Activated T-helper 17 cell treated with anti-CD3 and anti-CD28 coated beads, Interleukin-2, amount 50 U/mL, for 72 hours (primary cell): ENCODE measurements around the gene RFX2. TPM values are rescaled to one million over a fixed set of nuclear protein-coding genes. Genes with fewer than 3 reads are reported as not detected.

ENCODE experiments used
- ATAC-seq: fragments of 150-1000 bp; cut with Tn5 transposase; replicated peaks from 2 replicates; pipeline ENCODE4 v1.10.0; 2021; ENCODE audit warnings: mild to moderate bottlenecking, moderate library complexity
- H3K27ac Mint-ChIP-seq: one replicate; pipeline ENCODE4 v1.8.0; 2022; ENCODE audit warnings: mixed read lengths
- H3K27me3 Mint-ChIP-seq: one replicate; pipeline ENCODE4 v1.8.0; 2022; ENCODE audit warnings: mixed read lengths
- H3K36me3 Mint-ChIP-seq: one replicate; pipeline ENCODE4 v1.8.0; 2022; ENCODE audit warnings: low read depth, mild to moderate bottlenecking, mixed read lengths
- H3K4me1 Mint-ChIP-seq: one replicate; pipeline ENCODE4 v1.8.0; 2022; ENCODE audit warnings: mixed read lengths
- H3K4me3 Mint-ChIP-seq: one replicate; pipeline ENCODE4 v1.8.0; 2022; ENCODE audit warnings: mild to moderate bottlenecking, mixed read lengths
- H3K9me3 Mint-ChIP-seq: one replicate; pipeline ENCODE4 v1.8.0; 2022; ENCODE audit warnings: mixed read lengths
- total RNA-seq, 2 donors: library from RNA; stranded (reverse); gene quantifications; one replicate each; pipeline ENCODE4 v1.2.3, GENCODE V29; 2022

RFX2 gene
- total RNA-seq, 2 donors from 2014 or later = 9.7 to 20.7 TPM

DNA sequence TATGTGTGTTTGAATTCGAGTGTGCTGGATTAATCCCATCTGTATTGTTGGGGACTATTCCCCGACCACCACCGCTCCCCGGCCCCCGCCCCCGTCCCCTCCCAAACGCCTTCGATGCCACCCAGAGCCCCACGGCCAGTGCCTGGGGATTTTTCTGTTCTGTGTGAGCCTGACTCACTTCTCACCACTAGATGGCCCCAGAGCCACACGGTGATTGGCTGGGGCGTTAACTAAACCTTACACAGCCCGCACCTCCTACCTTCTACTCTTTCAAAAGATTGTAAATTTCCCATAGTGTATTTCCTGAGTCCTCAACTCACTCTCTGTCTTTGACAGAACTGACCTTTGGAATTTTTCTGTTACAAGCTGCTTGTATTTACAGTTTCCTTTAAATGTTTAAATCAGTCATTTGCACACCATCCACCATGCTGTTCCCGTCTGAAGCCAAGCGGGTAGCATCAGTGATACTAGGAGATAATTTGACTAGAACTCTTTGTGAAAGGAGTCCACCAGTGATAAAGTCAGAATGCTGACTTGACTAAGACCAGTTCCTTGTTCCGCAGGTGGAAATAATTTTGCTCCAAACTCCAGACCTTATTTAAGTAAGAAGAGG is 61.4 kb downstream of the RFX2 start:
- Mint-ChIP-seq H3K9me3 (no peaks in the 10 kb centered on the region), H3K4me1 (peaks cover 11% of the 10 kb centered on the region), H3K4me3 (peak overlapping the region; percentile 16), H3K36me3 (no peaks in the 10 kb centered on the region), H3K27ac (no peak overlapping the region), H3K27me3 (no peaks in the 10 kb centered on the region)
- peak; percentile 100 for ATAC-seq

DNA sequence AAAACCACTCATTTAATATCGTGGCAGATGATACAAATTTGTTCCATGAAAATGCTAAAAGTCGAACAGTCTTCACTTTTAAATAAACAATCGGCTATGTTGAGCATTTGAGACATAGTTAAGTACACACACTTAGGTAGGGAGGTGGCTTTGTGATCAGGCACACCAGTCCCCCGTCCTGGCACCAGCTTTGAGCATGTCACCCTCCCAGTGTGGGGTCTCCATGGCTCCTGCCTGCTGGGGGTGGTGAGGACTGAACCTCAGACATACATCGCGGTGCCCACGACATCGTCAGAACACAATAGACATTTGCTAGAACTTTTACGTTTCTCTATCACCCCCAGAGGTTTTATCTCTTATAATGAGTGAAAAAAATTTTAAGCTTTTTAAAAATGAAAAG is 62.0 kb downstream of the RFX2 start:
- peak overlapping the region; percentile 16 for H3K4me3 Mint-ChIP-seq

DNA sequence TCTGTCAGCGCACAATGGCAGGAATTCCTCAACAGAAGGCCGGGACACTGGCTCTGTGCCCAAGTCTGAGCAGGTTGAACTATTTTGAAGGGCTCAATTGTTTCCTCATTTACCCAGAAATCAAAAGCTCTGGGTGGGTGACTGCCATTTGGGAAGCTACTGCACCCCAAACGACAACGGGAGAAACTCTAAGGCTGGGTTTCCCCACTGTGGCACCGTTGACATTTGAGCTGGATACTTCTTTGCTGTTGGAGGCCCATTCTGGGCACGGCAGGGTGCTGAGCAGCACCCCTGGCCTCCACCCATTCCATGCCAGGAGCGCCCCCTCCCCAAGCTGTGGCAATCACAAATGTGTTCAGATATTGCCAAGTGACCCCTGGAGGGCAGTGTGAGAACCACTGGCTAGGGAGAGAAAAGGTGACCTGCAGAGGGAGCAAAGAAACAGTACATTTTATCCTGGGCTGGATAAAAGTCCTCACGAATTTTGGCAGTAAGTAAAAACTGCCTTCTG is 62.5 kb downstream of the RFX2 start:
- Mint-ChIP-seq H3K9me3 (no peaks in the 10 kb centered on the region), H3K4me3 (no peak overlapping the region), H3K27me3 (no peaks in the 10 kb centered on the region), H3K27ac (no peak overlapping the region), H3K36me3 (no peaks in the 10 kb centered on the region), H3K4me1 (peaks cover 7% of the 10 kb centered on the region)
- ATAC-seq = no peak

More for the DNA sequence above, 62.0 kb downstream of the RFX2 start:
- H3K27me3 Mint-ChIP-seq = no peaks in the 10 kb centered on the region
- no peaks in the 10 kb centered on the region for H3K36me3 Mint-ChIP-seq
- H3K27ac Mint-ChIP-seq = no peak overlapping the region
- H3K9me3 Mint-ChIP-seq = no peaks in the 10 kb centered on the region
- ATAC-seq = no peak
- H3K4me1 Mint-ChIP-seq = peaks cover 9% of the 10 kb centered on the region

DNA sequence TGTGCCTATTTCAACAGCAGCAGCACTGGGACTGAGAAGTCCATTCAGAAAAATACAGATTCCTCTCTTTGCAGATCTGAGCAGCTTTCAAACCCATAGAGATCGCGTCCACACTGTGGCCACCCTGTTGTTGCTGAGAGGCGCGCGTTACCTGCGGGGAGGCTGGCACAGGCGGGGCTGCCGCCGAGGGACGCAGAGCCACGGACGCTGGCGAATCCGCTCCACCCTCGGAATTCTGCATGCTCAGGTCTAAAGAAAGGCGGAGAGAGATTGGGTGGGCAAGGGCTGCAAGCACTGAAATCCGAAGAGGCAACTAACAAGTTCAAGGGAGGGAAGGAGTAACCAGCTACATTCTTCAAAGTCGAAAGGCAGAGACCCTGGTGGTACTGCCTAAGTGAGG is 63.0 kb downstream of the RFX2 start:
- no peaks in the 10 kb centered on the region for H3K9me3 Mint-ChIP-seq
- H3K4me1 Mint-ChIP-seq = peaks cover 7% of the 10 kb centered on the region
- H3K27ac Mint-ChIP-seq = no peak overlapping the region
- no peak overlapping the region for H3K4me3 Mint-ChIP-seq
- no peak for ATAC-seq
- H3K36me3 Mint-ChIP-seq = no peaks in the 10 kb centered on the region
- no peaks in the 10 kb centered on the region for H3K27me3 Mint-ChIP-seq

DNA sequence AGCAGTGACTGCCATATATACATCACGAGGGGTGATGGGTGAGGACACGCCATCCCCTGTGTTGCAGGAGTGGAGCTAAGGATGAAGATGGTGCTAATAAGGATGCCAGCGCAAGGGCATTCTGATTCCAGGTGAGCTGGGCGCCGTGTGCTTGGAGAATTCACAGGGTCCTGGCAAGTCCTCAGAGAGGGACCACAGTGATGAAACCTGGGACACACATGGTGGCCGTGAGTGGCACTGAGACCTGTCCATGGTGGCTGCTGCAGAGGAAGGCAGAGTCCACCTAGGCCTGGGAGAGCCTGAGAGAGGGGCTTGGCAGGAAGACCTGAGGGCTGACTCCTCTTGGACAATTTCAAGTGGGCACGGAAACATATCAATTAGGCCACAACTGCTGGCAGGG is 65.2 kb downstream of the RFX2 start:
- Mint-ChIP-seq H3K4me1 (peaks cover 7% of the 10 kb centered on the region), H3K27ac (no peak overlapping the region), H3K27me3 (no peaks in the 10 kb centered on the region), H3K9me3 (no peaks in the 10 kb centered on the region), H3K4me3 (no peak overlapping the region), H3K36me3 (peaks cover 7% of the 10 kb centered on the region)
- no peak for ATAC-seq

DNA sequence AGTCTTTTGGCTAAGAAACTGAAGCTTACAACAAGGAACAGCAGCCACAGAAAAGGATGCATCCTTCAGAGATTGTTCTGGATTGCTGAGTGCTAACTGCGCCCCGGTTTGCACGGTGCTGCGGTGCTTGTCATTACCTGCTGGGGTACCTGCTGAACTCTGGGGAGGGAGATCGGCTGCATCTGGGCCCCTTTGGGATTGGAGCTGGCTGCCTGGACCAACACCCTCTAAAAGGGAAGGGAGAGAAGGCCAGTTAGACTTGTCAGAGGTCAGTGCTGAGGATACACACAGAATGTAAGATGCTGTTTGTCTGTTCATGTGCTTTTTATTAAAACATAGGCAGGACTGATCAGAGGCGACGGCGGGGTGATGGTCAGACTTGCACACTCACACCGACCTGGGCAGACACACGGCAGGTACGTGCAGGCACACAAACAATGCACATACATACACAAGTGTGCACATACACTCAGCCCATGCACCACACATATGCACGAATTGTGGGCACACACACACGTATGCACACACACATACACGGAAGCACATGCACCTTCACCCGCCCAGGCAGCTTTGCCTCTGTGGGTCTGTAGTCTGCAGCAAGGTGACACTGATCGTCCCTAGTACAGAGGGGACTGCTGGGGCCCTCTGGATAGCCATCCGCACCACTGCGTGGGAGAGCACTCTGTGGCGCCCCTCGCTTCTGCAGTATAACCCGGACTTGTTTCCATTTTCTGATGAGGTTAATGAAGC is 66.1 kb downstream of the RFX2 start:
- H3K4me3 Mint-ChIP-seq = no peak overlapping the region
- no peak overlapping the region for H3K27ac Mint-ChIP-seq

DNA sequence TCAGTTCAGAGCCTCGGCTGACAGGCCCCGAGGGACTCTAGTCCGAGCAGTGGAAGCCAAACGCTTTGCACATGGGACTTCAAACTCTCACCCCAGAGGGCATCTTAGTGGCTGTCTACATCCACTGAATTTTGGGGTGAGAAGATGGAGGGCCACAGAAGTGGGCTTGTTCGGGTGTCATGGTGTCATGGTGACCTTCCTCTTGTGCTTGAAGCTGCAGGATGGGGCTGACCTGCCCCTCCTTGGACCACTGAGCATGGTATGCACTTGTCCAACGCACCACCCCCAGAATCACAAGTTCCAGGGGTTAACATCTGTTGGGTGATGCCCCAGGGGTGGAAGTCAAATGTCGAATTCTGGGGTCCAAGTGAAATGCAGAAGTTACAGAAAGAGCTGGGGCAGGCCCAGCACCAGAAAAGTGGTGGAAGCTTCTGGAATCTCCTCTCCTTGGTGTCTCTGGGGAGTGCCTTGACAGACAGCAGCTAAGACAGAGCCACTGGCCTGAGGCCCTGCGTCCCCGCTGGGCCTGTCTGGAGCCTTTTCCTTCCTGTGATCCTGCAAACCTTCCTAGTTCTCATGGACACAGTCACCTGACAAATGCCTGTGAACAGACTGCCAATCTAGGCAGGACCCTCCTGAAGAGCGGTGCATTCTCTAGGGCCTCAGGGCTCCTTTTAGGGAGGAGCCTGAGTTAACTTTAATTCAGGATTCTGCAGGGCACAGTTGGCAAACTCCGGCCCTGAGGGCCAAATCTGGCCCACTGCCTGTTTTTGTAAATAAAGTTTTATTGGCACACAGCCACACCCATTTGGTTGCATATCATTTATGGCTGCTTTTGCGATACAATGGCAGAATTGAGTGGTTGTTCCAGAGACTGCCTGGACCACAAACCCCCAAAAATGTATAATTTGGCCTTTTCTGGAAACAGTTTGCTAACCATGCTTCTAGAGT is 67.2 kb downstream of the RFX2 start:
- Mint-ChIP-seq H3K4me1 (peaks cover 13% of the 10 kb centered on the region), H3K27me3 (no peaks in the 10 kb centered on the region), H3K27ac (no peak overlapping the region), H3K4me3 (no peak overlapping the region), H3K9me3 (no peaks in the 10 kb centered on the region), H3K36me3 (peaks cover 12% of the 10 kb centered on the region)
- no peak for ATAC-seq

More for the DNA sequence above, 66.1 kb downstream of the RFX2 start:
- Mint-ChIP-seq H3K36me3 (peaks cover 9% of the 10 kb centered on the region), H3K4me1 (peaks cover 10% of the 10 kb centered on the region), H3K9me3 (no peaks in the 10 kb centered on the region), H3K27me3 (no peaks in the 10 kb centered on the region)
- no peak for ATAC-seq

DNA sequence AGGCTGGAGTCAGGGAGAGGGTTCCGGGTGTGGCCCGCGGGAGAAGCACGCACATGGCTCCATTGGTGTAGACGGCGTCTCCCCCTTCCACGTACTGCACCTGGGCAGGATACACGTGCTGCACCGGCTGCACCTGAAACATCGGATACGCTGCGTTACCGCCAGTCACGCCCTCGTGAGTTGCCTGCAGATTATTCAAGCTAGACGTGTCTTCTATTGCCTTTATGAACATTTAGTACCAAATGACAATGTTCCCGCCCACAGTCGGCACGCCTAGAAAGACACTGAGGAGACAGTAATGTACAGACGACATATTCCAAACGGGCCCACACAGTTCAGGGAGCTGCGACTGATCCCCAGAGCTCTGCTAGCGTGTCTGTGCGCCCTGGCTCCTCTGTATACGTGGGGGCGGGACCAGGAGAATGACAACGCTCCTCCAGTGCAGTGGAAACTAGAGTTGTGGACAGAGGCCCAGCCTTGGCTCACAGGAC is 68.3 kb downstream of the RFX2 start:
- Mint-ChIP-seq H3K4me3 (no peak overlapping the region), H3K4me1 (peaks cover 17% of the 10 kb centered on the region), H3K36me3 (peaks cover 12% of the 10 kb centered on the region), H3K9me3 (no peaks in the 10 kb centered on the region), H3K27me3 (no peaks in the 10 kb centered on the region), H3K27ac (no peak overlapping the region)
- no peak for ATAC-seq

DNA sequence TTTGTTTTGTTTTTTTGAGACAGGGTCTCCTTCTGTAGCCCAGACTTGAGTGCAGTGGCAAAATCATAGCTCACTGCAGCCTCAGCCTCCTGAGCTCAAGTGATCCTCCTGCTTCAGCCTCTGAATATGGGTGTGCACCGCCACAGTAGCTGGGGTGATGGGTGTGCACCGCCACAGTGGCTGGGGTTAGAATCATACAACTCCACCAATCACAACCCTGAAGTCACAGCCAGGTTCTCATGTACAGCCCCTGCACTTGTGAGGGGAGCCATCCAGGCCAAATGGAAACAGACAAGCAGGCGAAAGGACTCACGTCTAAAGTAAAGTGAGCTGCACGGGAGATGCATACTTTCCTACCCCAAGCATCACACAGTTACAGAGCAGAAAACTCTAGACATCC is 69.2 kb downstream of the RFX2 start:
- no peak overlapping the region for H3K4me3 Mint-ChIP-seq
- no peaks in the 10 kb centered on the region for H3K9me3 Mint-ChIP-seq
- H3K27me3 Mint-ChIP-seq = no peaks in the 10 kb centered on the region
- peaks cover 17% of the 10 kb centered on the region for H3K4me1 Mint-ChIP-seq
- ATAC-seq = no peak
- no peak overlapping the region for H3K27ac Mint-ChIP-seq
- H3K36me3 Mint-ChIP-seq = peaks cover 12% of the 10 kb centered on the region

DNA sequence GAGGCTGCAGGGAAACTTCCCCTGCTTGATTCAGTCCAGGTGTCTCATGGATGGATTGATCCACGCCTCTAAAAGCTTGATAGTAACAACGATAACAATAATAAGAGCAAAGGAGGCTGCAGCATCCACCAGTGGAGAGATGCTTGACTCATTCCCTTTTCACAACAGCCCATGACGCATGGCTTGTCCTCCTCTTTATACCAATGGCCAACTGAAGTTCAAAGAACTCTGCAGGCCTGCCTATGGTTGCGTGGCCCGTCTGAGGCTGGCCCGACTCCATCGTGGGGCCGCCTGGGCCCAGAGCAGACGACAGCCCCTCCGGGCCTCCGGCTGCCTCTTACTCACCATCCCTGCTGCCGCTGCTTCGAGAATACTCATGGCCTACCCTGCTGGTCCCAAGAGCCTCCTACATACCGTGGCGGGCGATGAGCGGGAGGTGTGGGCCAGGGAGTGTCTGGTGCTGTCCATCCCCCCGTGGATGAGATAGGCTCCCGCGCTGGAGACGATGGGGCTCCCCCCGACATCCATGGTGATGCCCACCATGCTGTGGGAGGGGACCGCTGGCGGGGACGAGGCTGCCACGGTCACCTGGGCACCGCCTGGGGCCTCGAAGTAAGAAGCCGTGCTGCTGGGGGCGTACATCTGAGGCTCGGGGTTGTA is 70.6 kb downstream of the RFX2 start:
- H3K9me3 Mint-ChIP-seq = no peaks in the 10 kb centered on the region
- peak overlapping the region; percentile 85 for H3K27ac Mint-ChIP-seq
- H3K36me3 Mint-ChIP-seq = peaks cover 12% of the 10 kb centered on the region
- H3K4me3 Mint-ChIP-seq = peak overlapping the region; percentile 53
- peaks cover 17% of the 10 kb centered on the region for H3K4me1 Mint-ChIP-seq
- ATAC-seq = peak; percentile 54
- H3K27me3 Mint-ChIP-seq = no peaks in the 10 kb centered on the region

DNA sequence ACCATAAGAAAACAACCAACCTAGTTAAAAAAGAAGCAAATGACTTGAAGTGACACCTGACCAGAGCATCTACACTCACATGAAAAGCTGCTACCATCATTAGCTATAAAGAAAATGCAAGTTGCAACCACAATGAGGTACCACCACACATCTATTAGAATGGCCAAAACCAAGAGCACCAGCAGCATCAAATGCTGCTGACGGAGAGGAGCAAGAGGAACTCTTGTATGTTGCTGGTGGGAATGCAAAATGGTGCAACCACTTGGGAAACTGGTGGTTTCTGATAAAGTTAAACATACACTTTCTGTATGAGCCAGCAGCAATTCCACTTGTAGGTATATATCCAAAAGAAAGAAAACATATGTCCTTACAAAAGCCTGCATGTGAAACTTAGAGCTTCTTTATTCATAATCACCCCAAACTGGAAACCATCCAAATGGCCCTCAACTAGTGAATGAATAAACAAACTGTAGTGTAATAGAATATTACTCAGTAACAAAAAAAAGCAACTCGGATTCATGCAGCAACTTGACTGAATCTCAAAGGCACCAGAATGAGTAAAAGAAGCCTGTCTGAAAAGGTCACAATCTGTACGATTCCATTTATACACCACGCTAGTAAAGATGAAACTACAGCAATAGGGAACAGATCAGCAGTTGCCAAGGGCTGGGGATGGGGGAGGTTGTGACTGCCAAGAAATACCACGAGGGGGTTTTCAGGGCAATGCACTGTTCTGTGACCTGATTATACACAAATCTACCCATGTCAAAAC is 71.5 kb downstream of the RFX2 start:
- H3K4me3 Mint-ChIP-seq = peak overlapping the region; percentile 53
- no peaks in the 10 kb centered on the region for H3K9me3 Mint-ChIP-seq
- ATAC-seq = peak; percentile 91
- peaks cover 12% of the 10 kb centered on the region for H3K36me3 Mint-ChIP-seq
- no peaks in the 10 kb centered on the region for H3K27me3 Mint-ChIP-seq
- H3K27ac Mint-ChIP-seq = peak overlapping the region; percentile 85
- H3K4me1 Mint-ChIP-seq = peaks cover 17% of the 10 kb centered on the region

DNA sequence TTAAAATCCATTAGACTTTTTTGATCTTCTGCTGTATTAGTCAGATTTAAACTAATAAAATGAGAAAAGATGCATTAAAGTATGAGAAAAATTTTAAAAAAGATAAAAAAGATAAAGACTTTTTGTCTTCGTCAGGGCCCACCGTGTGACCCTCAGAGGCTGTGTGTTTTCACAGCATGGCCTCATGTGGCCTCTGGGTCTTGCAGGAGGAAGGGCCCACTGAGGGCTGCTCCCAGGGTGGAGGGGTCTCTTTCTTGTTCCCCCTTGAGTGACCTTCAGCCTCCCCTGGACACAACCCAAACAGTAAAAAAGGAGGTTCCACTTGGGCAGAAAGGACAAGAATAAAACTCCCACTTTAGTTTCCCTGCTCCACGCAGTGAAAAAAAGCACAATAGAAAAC is 75.3 kb downstream of the RFX2 start:
- no peak overlapping the region for H3K27ac Mint-ChIP-seq
- peaks cover 18% of the 10 kb centered on the region for H3K4me1 Mint-ChIP-seq
- H3K9me3 Mint-ChIP-seq = no peaks in the 10 kb centered on the region
- no peak for ATAC-seq
- no peaks in the 10 kb centered on the region for H3K27me3 Mint-ChIP-seq
- H3K36me3 Mint-ChIP-seq = peaks cover 4% of the 10 kb centered on the region
- no peak overlapping the region for H3K4me3 Mint-ChIP-seq

DNA sequence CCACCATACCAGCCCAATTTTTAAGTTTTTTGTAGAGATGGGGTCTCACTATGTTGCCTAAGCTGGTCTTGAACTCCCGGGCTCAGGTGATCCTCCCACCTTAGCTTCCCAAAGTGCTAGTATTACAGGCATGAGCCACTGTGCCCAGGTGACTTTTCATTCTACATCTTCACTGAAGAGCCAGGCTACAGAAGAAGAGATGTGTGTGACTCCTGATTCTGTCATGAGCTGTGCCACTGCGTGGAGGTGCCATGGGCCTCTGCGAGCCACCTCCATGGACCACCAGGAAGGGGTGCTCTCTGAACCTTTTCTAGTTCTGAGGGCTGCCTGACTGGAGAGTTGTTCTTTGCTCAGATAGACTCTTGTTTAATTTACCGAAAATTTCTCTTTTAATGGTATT is 75.8 kb downstream of the RFX2 start:
- ATAC-seq = no peak
- no peak overlapping the region for H3K27ac Mint-ChIP-seq
- peaks cover 4% of the 10 kb centered on the region for H3K36me3 Mint-ChIP-seq
- H3K4me3 Mint-ChIP-seq = no peak overlapping the region
- peaks cover 23% of the 10 kb centered on the region for H3K4me1 Mint-ChIP-seq
- H3K9me3 Mint-ChIP-seq = no peaks in the 10 kb centered on the region
- no peaks in the 10 kb centered on the region for H3K27me3 Mint-ChIP-seq
